Measurements from ENCODE around the gene SLC25A1.

Gene SLC25A1

GRCh38 chr22:19180234-19180633 is 1.7 kb upstream of the SLC25A1 start:
- DNase-seq: no peak

DNA sequence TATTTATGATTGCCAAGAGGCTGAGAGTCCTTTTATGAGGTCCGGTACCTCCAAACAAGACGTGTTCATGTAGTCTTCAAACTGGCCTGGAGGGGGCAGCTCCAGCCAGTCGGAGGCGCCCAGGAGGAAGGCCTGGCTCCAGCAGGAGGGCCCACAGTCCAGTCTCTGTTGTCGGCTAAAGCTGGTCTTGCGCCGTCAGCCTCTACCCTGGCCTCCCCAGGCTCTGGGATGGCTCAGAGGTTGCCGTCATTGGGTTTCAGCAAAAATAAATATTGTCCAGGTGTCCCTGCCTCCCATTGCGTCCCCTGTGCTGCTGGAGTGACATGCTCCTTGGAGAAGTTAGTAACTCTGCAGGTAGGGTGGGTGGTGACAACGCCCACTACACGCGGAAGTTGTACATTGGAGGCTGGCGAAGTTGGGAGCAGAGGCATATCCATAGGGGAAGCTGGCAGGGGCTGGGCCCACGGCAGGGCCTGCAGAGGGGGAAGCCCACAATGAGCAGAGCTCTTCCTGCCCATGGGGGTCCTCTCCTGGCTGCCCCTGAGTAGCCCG is 1.0 kb upstream of the SLC25A1 start:
- DNase-seq: peak; percentile 23

DNA sequence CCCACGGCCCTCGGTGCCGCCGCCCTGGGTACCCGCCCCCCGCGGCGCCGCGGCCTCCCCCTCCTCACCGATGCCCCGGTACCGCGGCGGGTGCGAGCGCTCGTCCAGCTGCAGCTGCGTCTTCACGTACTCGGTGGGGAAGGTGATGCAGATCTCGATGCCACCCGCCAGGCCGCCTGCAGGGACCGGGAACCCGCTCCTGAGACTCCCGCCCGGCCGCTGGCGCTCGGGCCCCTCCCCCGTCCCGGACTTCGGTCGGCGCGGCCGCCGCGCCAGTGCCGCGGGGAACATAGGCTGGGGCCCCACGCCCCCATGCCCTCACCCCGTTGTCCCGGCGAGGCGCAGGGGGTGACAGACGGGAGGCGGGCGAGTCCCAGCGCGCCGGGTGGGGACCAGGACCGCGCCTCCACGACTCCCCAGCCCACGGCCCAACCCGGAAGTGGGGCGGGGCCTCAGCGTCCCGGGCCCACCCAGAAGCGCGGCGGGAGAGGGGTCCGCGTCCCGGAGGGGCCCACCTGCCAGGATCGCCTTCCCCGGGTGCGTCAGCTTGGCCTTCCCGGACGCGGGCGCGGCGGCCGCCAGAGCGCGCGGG is 375 bp downstream of the SLC25A1 start:
- no peak for DNase-seq

GRCh38 chr22:19177164-19178064 is 1.1 kb downstream of the SLC25A1 start:
- no peak for DNase-seq

DNA sequence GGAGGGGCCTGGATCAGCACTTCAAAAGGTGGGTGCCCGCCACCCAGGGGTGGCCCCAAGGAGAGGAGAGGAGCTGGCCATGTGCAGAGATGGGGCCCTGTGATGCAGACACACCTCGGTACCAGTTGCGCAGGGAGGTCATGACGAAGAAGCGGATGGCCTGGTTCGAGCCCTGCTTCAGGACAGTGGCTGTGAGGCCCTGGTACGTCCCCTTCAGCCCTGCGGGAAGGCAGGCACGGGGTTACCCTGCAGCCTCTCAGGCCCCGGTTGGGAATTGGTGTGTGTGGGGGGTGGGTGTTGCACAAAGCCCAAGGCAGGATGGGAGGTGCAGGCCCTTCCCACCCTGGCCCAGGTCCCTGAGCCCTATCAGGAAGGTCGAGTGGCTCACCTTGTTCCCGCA is 1.8 kb downstream of the SLC25A1 start:
- DNase-seq: no peak

GRCh38 chr22:19176175-19176643 is 2.3 kb downstream of the SLC25A1 start:
- DNase-seq: no peak

- no peak for DNase-seq
Observed at GRCh38 chr22:19175602-19176174, 2.8 kb downstream of the SLC25A1 start.

DNA sequence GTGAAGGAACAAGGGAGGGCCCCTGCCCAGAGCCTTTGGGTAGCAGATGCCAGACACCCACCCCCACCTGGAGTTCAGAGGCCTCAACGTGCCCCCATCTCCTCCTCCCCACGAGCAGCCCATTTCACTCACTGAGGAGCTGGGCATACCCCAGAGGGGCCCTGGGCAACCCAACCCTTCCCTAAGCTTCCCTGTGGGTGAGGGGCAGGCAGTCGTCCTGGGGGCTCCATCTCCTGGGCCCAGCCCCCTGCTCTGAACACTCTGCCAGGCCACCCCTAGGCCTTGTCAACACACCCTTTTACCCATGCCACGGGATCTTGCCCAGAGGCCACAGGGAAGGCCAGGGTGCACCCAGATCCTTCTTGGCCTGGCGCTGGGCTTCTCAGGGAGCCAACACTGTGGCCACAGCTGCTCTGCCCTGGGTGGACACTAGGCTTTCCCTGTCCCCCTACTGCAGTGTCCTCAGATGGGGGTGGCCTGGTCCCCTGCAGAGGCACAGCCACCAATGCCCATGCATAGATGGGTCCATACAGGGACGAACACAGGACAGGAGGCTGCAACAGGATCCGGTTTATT is 3.4 kb downstream of the SLC25A1 start:
- DNase-seq: no peak

- DNase-seq: no peak
Observed at GRCh38 chr22:19174106-19175025, 4.2 kb downstream of the SLC25A1 start.

DNA sequence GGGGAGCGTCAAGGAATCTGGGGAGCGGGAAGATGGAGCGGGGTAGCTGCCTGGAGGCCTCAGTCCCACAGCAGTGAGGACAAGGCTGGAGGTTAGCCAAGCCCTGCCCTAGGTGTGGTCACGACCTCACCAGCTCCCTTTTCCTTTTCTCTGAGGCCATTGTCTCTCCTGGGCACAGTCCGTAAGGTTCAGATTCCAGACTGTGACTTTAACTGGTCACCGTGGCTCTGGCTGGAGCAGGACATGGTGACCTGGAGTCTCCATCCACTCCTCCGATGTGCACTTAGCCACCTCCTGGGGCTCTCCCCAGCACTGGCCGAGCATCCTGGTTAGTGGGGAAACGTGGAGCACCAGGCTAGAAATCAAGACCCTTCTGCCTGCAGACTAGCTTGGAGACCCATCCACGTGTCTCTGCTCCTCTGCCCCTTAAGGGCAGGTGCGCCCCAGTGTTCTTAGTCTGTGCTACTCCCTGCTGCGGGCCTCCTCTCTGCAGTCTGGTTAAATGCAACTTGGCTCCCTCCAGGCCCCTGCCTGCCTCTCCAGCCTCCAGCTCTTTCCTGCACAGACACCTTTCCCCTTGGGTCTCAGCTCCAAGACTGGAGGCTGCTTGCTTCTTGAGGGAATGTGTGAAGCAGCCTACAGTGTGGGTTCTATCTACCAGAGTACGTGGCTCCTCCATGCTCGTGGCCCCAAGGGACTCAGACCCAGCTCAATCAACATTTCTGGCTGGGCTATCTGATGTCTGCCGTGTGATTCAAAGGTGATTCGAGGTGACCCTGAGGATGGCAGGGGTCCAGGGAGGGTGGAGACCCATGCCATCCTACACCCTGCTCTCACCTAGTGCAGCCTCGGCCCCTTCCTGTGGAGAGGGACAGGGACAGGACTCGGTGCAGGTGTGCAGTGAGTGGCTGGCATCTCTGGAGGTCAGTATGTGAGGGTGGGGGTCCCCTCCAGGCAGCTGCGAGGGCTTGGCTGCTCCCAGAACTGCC is 5.2 kb downstream of the SLC25A1 start:
- no peak for DNase-seq

GRCh38 chr22:19172213-19173046 is 6.1 kb downstream of the SLC25A1 start:
- no peak for DNase-seq

DNA sequence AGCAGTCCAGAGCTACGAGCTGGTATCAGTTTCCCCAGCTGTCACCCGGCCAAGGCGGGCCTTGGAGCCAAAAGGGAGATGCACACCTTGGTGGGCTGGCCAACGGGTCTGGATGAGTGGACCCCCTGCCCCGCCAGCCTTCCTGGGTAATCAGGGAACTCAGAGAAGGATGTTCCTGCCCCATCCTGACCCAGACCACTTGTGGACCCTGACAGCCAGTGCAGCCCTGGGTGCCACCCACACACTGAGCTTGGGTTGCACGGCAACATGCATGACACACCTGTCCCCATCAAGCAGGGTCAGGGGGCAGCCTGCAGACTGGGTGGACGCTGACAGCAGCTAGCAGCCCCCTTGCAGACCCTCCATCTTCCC is 8.6 kb downstream of the SLC25A1 start:
- DNase-seq: no peak

DNA sequence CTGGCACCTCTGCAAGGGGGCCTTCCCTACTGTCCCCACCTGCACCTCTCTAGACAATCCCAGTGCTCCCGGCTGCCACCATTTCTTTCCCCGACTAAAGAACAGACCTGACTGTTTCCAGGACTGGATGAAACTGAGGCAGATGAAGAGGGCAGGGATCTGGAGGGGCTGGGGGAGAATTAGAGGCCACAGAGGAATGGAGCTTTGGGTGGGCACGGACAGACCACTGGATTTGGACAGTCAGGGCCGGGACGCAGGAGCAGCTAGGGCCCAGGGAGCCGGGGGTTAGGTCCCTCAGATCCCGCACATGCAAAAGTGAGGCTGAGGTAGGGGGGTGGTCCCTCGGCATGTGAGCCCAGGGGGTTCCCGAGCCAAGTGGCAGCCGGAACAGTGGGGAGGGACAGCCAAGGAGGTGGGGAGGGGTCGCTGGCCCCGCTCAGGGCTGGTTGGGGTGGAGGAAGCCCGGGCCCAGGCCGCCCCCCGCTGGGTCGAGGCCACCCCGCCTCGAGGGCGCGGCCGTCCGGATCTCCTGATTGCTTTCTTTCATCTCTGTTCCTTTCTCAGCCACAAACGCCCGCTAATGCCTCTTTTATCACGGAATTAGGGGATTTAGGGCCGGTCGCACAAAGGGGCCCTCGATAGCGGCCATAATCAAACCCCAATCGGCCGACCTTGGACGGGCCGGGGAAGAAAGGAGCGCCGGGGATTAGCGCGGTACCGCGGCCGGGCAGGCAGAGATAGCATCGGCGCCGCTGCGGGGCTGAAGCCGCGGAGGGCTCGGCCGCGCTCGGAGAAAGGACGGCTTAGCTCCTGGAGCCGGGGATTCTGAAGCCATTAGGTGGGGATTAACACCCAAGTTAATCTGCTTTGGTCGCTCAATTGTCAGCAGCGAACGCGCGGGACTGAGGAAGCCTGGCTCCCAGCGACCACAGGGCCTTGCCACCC is 9.3 kb downstream of the SLC25A1 start:
- no peak for DNase-seq

- DNase-seq: no peak
Observed at GRCh38 chr22:19168088-19168890, 10.2 kb downstream of the SLC25A1 start.

GRCh38 chr22:19167106-19167869 is 11.2 kb downstream of the SLC25A1 start:
- DNase-seq: no peak

DNA sequence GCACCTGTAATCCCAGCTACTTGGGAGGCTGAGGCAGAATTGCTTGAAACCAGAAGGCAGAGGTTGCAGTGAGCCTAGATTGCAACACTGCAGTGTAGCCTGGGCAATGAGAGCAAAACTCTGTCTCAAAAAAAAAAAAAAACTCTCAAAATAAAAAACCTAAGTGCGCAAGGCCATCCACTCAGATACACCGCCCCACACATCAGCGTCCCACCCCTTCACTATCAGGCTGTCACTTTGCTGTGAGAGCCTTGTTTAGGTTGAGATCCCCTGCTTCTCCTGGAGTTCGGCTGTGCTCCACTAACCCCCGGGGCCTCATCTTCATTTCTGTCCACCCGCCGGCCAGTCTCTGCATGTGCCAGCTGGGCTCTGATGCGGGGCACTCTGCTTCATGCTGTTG is 12.1 kb downstream of the SLC25A1 start:
- DNase-seq: no peak

- DNase-seq: no peak
Observed at GRCh38 chr22:19164425-19164824, 14.1 kb downstream of the SLC25A1 start.
